Esophagus (tissue), 2 donors: Measurements from ENCODE around the gene THRB. TPM values are rescaled to one million over a fixed set of nuclear protein-coding genes. Genes with fewer than 3 reads are reported as not detected.

Experiments
- H3K27ac ChIP-seq, 2 donors: one replicate each; pipeline ENCODE4 v1.5.1; 2013; ENCODE audit warnings: low read depth in 2 of 2, mild to moderate bottlenecking in 2 of 2, inconsistent platforms in 1 of 2, low read length in 1 of 2, moderate library complexity in 1 of 2
- H3K27me3 ChIP-seq, 2 donors: one replicate each; pipeline ENCODE4 v1.6.1; 2013; ENCODE audit warnings: low read length in 2 of 2, control low read depth in 1 of 2, mild to moderate bottlenecking in 1 of 2; ENCODE audit not compliant: insufficient read depth in 2 of 2, control insufficient read depth in 1 of 2
- H3K36me3 ChIP-seq, 2 donors: one replicate each; pipeline ENCODE4 v1.6.1; 2013; ENCODE audit warnings: low read length in 1 of 2; ENCODE audit not compliant: control insufficient read depth in 2 of 2, insufficient read depth in 2 of 2
- H3K4me1 ChIP-seq, 2 donors: one replicate each; pipeline ENCODE4 v1.6.1; 2013; ENCODE audit warnings: low read length in 1 of 2; ENCODE audit not compliant: control insufficient read depth in 2 of 2, insufficient read depth in 2 of 2
- H3K4me3 ChIP-seq, 2 donors: one replicate each; pipeline ENCODE4 v1.5.1; 2013; ENCODE audit warnings: low read length in 2 of 2, mild to moderate bottlenecking in 2 of 2, low read depth in 1 of 2, moderate library complexity in 1 of 2
- H3K9me3 ChIP-seq, 2 donors: one replicate each; pipeline ENCODE4 v1.6.1; 2013; ENCODE audit warnings: mild to moderate bottlenecking in 2 of 2, low read depth in 1 of 2, low read length in 1 of 2, moderate library complexity in 1 of 2; ENCODE audit not compliant: control insufficient read depth in 2 of 2, insufficient read depth in 1 of 2
- WGBS, 2 donors: extraction: QIAGEN DNeasy Blood & Tissue Kit; methylation state at CpG; one replicate each; pipeline ENCODE4 v1.1.7; 2013; 5-methylcytosine and 5-hydroxymethylcytosine counted together
- polyA plus RNA-seq, 2 donors: library from polyadenylated mRNA; stranded (reverse); fragments of 200-250 nt; gene quantifications; one replicate each; pipeline ENCODE4 v1.2.3, GENCODE V29; 2013
- donor health status: healthy with polysubstance abuse.
- donor health status: Bipolar disorder and iron deficiency.

The THRB gene
- polyA plus RNA-seq, 2 donors: 1.4 to 2.5 TPM

- no peaks in the 10 kb centered on the region for H3K27me3 ChIP-seq
- no peaks in the 10 kb centered on the region for H3K36me3 ChIP-seq
- H3K4me3 ChIP-seq: no peak overlapping the region
- no peaks in the 10 kb centered on the region for H3K9me3 ChIP-seq
- H3K4me1 ChIP-seq: peaks cover 3 to 9% of the 10 kb centered on the region in 2 donors
- 90 to 91% methylated on average over 3 of the region's 3 CpGs for WGBS, 2 donors
- H3K27ac ChIP-seq: no peak overlapping the region
Measured at GRCh38 chr3:24137334-24137733, 357.3 kb downstream of the THRB start.

DNA sequence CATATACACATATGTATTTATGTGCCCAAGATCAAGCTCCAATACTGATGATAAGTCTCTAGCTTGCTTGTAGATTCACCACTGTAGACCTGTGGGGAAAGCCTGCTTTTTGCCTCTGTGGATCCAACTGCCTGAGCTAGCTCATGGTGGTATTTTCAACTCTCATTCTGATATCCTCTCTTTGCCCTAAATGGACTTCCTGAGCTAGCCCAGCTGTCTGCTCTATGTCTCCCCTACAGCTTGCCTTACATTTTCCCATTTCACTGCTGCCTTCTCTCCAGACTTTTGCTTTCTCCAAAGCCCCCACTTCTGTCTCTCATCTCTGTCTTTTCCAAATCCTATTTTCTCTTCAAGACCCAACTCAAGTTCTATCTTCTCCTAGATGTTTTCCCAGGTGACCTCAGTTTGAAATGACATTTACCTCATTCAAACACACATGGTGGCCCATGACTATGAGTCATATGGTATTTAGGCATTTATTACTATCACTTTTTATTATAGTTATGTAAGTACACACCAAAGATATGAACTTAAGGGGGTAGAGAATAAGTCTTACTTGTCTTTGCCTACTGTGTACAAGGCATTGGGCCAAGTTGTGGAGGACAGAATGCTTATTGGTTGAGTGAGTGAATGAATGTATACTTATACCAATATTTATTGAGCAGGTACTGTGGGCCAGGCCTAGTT lies 357.9 kb downstream of the THRB start:
- H3K27me3 ChIP-seq: no peaks in the 10 kb centered on the region
- no peaks in the 10 kb centered on the region for H3K36me3 ChIP-seq
- peaks cover 3 to 9% of the 10 kb centered on the region in 2 donors for H3K4me1 ChIP-seq
- H3K4me3 ChIP-seq: no peak overlapping the region
- H3K9me3 ChIP-seq: no peaks in the 10 kb centered on the region
- no peak overlapping the region for H3K27ac ChIP-seq

DNA sequence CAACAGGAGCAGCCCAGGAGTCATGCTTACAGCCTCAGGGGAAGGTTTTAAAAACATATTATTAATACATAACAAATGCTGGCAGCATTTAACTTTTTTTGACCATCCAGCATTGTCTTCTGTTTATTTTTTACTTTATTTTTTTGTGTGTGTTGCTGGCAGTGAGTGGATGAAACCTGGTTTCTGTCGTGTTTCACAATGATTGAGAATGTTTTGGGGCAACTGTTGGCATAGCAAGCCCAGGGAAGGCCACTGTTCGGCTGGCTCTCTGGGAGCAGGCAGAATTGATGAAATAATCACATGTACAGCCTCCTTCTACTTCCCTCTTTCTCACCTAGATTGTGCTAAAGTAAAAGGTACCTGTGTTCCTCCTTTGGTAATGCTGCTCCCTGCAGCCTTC lies 359.4 kb downstream of the THRB start:
- Histone ChIP-seq H3K4me3 (no peak overlapping the region), H3K27ac (peak overlapping the region in 1 of 2 donors; percentile 5), H3K36me3 (no peaks in the 10 kb centered on the region), H3K9me3 (no peaks in the 10 kb centered on the region), H3K4me1 (peaks cover 3 to 9% of the 10 kb centered on the region in 2 donors), H3K27me3 (no peaks in the 10 kb centered on the region)
- 28 to 45% methylated on average over 2 of the region's 2 CpGs for WGBS, 2 donors

GRCh38 chr3:24133942-24134341 lies 360.7 kb downstream of the THRB start:
- H3K27me3 ChIP-seq: no peaks in the 10 kb centered on the region
- peaks cover 3 to 9% of the 10 kb centered on the region in 2 donors for H3K4me1 ChIP-seq
- H3K4me3 ChIP-seq: no peak overlapping the region
- no peak overlapping the region for H3K27ac ChIP-seq
- 81 to 87% methylated on average over 2 of the region's 2 CpGs for WGBS, 2 donors
- H3K9me3 ChIP-seq: no peaks in the 10 kb centered on the region
- H3K36me3 ChIP-seq: no peaks in the 10 kb centered on the region

GRCh38 chr3:24133436-24133835 lies 361.2 kb downstream of the THRB start:
- no peaks in the 10 kb centered on the region for H3K36me3 ChIP-seq
- H3K9me3 ChIP-seq: no peaks in the 10 kb centered on the region

DNA sequence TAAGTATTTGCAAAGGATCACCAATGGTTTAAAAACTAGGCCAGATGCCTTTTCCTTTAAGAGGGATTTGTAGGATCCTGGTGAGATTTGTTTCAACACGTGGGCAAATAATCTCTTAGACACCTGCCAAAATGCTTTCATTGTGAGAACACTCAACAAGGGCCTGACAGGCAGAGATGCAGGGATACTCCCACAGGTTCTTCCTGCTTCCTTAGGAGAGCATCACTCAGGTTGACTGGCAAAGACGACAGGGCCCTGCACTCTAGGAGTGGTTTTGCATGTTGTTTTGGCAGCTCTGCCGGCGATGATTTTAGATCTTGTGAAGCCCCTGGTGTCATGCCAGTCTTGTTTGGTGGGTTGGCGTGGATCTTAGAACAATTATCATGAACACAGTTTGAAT lies 365.1 kb downstream of the THRB start:
- Histone ChIP-seq H3K27ac (peak overlapping the region in 1 of 2 donors; percentile 40), H3K36me3 (no peaks in the 10 kb centered on the region), H3K9me3 (no peaks in the 10 kb centered on the region), H3K4me3 (no peak overlapping the region), H3K27me3 (no peaks in the 10 kb centered on the region), H3K4me1 (no peaks in the 10 kb centered on the region)
- 47 to 57% methylated on average over 5 of the region's 5 CpGs for WGBS, 2 donors

More at GRCh38 chr3:24133436-24133835, 361.2 kb downstream of the THRB start:
- H3K4me1 ChIP-seq: peaks cover 3 to 7% of the 10 kb centered on the region in 2 donors
- no peak overlapping the region for H3K27ac ChIP-seq
- no peaks in the 10 kb centered on the region for H3K27me3 ChIP-seq
- no peak overlapping the region for H3K4me3 ChIP-seq

GRCh38 chr3:24128199-24129005 lies 366.2 kb downstream of the THRB start:
- WGBS, 2 donors: 23 to 43% methylated on average over 4 of the region's 4 CpGs
- Histone ChIP-seq H3K36me3 (no peaks in the 10 kb centered on the region), H3K27ac (peak overlapping the region; percentile 73 to 74), H3K27me3 (no peaks in the 10 kb centered on the region), H3K9me3 (no peaks in the 10 kb centered on the region), H3K4me1 (no peaks in the 10 kb centered on the region), H3K4me3 (no peak overlapping the region)

- Histone ChIP-seq H3K36me3 (no peaks in the 10 kb centered on the region), H3K4me3 (no peak overlapping the region), H3K27ac (no peak overlapping the region), H3K27me3 (no peaks in the 10 kb centered on the region), H3K4me1 (peaks cover 0 to 3% of the 10 kb centered on the region in 2 donors), H3K9me3 (no peaks in the 10 kb centered on the region)
- 63 to 92% methylated on average over 1 of the region's 1 CpG for WGBS, 2 donors
Measured at GRCh38 chr3:24123596-24123995, 371.1 kb downstream of the THRB start.

DNA sequence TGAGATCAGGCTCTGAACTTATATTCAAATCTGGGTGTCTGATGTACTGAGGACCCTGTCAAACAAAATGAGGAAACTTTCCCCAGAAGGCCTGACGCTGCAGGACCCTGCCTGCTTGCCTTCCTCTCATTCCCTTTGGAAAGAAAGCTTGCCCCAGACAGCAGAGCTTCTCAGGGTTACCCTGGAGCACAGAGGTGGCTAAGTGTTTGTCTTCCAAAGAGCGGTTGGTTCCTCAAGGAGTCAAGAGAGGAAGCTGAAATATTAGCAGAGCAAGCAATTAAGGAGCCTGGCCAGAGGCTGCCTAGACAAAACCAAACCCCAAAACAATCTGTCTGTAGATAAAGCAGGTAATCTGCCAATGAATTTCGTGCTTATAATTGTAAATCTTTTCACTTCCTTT lies 374.2 kb downstream of the THRB start:
- H3K4me3 ChIP-seq: no peak overlapping the region
- no peaks in the 10 kb centered on the region for H3K27me3 ChIP-seq
- no peaks in the 10 kb centered on the region for H3K36me3 ChIP-seq
- H3K27ac ChIP-seq: no peak overlapping the region
- 89% methylated on average over 3 of the region's 3 CpGs for WGBS, 2 donors
- H3K9me3 ChIP-seq: no peaks in the 10 kb centered on the region
- H3K4me1 ChIP-seq: peaks cover 0 to 3% of the 10 kb centered on the region in 2 donors
